Adrenal gland (tissue), 5 donors: ENCODE data around the gene TMEM60.

Experiments used
- POLR2A ChIP-seq, 2 donors: fragments of 450-650 bp; IDR thresholded peaks; one replicate each; pipeline ENCODE4 v1.6.1; 2017; ENCODE audit warnings: antibody characterized with exemption in 2 of 2, mild to moderate bottlenecking in 2 of 2, moderate library complexity in 1 of 2
- TF ChIP-seq, protein P1 (sequence below), 6 experiments: fragments of 450-650 bp in 4 of 6; fragments of 200-600 bp in 2 of 6; sonication (generic) in 1 of 6; IDR thresholded peaks; 1 replicate in 5 of 6; 2 replicates in 1 of 6; pipeline versions ENCODE4 v1.5.1 to v1.8.0; 2016 to 2021; ENCODE audit warnings: antibody characterized with exemption in 6 of 6, mild to moderate bottlenecking in 2 of 6, moderate library complexity in 1 of 6
- donor health status: DM: no; HTN: no; CAD: no.

DNA sequence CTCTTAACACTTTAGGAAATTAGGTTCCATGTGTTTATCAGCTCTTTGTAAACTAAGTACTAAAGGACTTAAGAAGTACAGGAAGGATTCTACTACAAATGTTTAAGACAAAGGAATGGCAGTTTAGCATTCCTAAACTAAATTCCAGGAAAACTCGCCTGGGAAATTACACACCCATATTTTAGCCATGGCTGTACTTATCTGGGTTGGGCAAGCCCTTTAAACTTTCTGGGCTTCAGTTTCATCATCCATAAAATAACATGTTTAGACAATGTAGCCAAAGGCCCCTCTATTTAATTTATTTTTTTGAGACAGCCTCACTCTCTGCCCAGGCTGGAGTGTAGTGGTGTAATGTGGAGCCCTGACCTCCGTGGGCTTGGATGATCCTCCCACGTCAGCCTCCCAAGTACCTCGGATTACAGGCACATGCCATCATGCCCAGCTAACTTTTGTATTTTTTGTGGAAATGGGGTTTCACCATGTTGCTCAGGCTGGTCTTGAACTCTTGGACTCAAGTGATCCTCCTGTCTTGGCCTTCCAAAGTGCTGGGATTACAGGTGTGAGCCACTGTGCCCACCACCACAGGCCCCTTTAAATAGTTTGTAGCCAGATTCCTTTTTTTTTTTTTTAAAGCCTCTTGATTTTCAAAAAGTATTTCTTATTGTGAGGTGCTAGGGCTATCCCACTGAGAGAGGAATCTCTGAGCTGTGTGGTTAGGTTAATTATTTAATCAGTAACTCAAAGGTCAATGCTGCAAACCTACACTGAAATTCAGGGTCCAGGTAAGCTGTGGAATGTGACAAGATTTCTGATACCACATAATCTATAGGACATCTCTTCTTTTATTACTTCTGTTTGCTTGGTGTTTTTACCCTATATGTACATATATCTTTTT is 32.1 kb downstream of the TMEM60 start:
- TF ChIP-seq, protein P1, sequence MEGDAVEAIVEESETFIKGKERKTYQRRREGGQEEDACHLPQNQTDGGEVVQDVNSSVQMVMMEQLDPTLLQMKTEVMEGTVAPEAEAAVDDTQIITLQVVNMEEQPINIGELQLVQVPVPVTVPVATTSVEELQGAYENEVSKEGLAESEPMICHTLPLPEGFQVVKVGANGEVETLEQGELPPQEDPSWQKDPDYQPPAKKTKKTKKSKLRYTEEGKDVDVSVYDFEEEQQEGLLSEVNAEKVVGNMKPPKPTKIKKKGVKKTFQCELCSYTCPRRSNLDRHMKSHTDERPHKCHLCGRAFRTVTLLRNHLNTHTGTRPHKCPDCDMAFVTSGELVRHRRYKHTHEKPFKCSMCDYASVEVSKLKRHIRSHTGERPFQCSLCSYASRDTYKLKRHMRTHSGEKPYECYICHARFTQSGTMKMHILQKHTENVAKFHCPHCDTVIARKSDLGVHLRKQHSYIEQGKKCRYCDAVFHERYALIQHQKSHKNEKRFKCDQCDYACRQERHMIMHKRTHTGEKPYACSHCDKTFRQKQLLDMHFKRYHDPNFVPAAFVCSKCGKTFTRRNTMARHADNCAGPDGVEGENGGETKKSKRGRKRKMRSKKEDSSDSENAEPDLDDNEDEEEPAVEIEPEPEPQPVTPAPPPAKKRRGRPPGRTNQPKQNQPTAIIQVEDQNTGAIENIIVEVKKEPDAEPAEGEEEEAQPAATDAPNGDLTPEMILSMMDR (IDR thresholded peaks at IDR 0.05) = no peak
- no peak for TF ChIP-seq POLR2A (IDR thresholded peaks at IDR 0.05)
